ENCODE results near the gene TBC1D1.

DNA sequence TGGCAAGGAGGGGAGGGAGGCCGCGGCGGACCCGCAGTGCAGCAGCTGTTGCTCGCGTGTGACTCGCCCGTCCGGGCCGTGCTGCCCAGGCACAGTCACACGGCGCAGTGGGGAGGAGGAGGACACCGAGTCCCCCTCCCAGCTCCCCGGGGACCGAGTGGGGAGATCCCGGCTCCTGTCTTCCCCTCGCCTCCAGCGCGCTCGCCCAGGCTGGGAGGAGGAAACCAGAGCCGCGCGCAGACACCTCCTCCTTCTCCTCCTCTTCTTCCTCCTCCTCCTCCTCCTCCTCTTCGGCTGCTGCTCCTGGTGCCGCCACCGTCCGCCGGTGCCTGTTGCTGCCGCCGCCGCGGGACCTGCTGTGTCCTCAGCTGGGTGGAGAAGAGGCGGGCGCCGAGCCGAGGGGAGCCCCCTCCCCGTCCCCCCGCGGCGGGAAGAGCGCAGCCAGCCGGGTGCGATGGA is at the start of gene TBC1D1:
- TF ChIP-seq GATA2 (IDR thresholded peaks at IDR 0.05; ENCODE audit: low read depth, low read length) (no peak), GATA3 (IDR thresholded peaks at IDR 0.05; ENCODE audit: low read depth, low read length) (no peak)

All from SH-SY5Y (cell line).